Suprapubic skin (tissue), 4 donors: ENCODE measurements around the gene C19orf81. TPM values are rescaled to one million over a fixed set of nuclear protein-coding genes. Genes with fewer than 3 reads are reported as not detected.

Source experiments
- DNase-seq, 2 donors: peaks; one replicate each; pipeline ENCODE4 v3.0.0-alpha.2; 2019; ENCODE audit warnings: low spot score in 2 of 2
- H3K27ac ChIP-seq: fragments of 200-600 bp; sonication (generic); one replicate; pipeline ENCODE4 v1.5.1; 2019
- H3K27me3 ChIP-seq: fragments of 200-600 bp; sonication (generic); one replicate; pipeline ENCODE4 v1.5.1; 2019
- H3K36me3 ChIP-seq: fragments of 200-600 bp; sonication (generic); one replicate; pipeline ENCODE4 v1.5.1; 2019
- H3K4me1 ChIP-seq: fragments of 200-600 bp; sonication (generic); one replicate; pipeline ENCODE4 v1.5.1; 2019
- H3K4me3 ChIP-seq: fragments of 200-600 bp; sonication (generic); one replicate; pipeline ENCODE4 v1.5.1; 2019; ENCODE audit warnings: mild to moderate bottlenecking
- H3K9me3 ChIP-seq: fragments of 200-600 bp; sonication (generic); one replicate; pipeline ENCODE4 v1.5.1; 2019
- CTCF ChIP-seq, 2 donors: fragments of 200-600 bp in 1 of 2; fragments of 450-650 bp in 1 of 2; sonication (generic) in 1 of 2; IDR thresholded peaks; one replicate each; pipeline ENCODE4 v1.5.1; 2016 to 2019; ENCODE audit warnings: antibody characterized with exemption in 2 of 2, mild to moderate bottlenecking in 1 of 2, moderate library complexity in 1 of 2
- EP300 ChIP-seq: sonication (generic); formaldehyde crosslinking; IDR thresholded peaks from one replicate; pipeline ENCODE4 v1.6.1; 2017; ENCODE audit warnings: antibody characterized with exemption
- POLR2A ChIP-seq, 2 donors: fragments of 450-650 bp; IDR thresholded peaks; one replicate each; pipeline ENCODE4 v1.6.1; 2017; ENCODE audit warnings: antibody characterized with exemption in 2 of 2, mild to moderate bottlenecking in 2 of 2, moderate library complexity in 2 of 2
- POLR2AphosphoS5 ChIP-seq, 3 donors: sonication (generic); formaldehyde crosslinking; IDR thresholded peaks; one replicate each; pipeline ENCODE4 v1.6.1; 2017; ENCODE audit warnings: antibody characterized with exemption in 3 of 3
- WGBS: methylation state at CpG from one replicate; pipeline ENCODE4 v1.1.5; 2018; 5-methylcytosine and 5-hydroxymethylcytosine counted together
- total RNA-seq, 4 donors: library from RNA; depleted of rRNA; stranded (reverse); fragments of >200 nt; gene quantifications; one replicate each; pipeline ENCODE4 v1.1.0, GENCODE V29; 2016

C19orf81 gene
- total RNA-seq, 4 donors from 2014 or later: 19.8 TPM; not detected in 3

- no peak for DNase-seq
- Histone ChIP-seq H3K4me1 (no peaks in the 10 kb centered on the region), H3K27ac (no peak overlapping the region), H3K36me3 (no peaks in the 10 kb centered on the region), H3K9me3 (no peaks in the 10 kb centered on the region), H3K4me3 (no peak overlapping the region), H3K27me3 (peaks cover 8% of the 10 kb centered on the region)
- TF ChIP-seq POLR2A (IDR thresholded peaks at IDR 0.05) (no peak), POLR2AphosphoS5 (IDR thresholded peaks at IDR 0.05) (no peak), EP300 (no peak), CTCF (IDR thresholded peaks at IDR 0.05) (no peak)
- WGBS: 82% methylated on average over 4 of the region's 4 CpGs
Observed at GRCh38 chr19:50626011-50626410, 23.2 kb upstream of the C19orf81 start.

GRCh38 chr19:50626795-50627194, 22.4 kb upstream of the C19orf81 start:
- no peak overlapping the region for H3K27ac ChIP-seq
- no peaks in the 10 kb centered on the region for H3K9me3 ChIP-seq
- no peaks in the 10 kb centered on the region for H3K36me3 ChIP-seq
- 68% methylated on average over 4 of the region's 4 CpGs for WGBS
- TF ChIP-seq POLR2AphosphoS5 (IDR thresholded peaks at IDR 0.05) (no peak), POLR2A (IDR thresholded peaks at IDR 0.05) (no peak), EP300 (no peak), CTCF (IDR thresholded peaks at IDR 0.05) (no peak)
- peaks cover 8% of the 10 kb centered on the region for H3K27me3 ChIP-seq
- H3K4me1 ChIP-seq: no peaks in the 10 kb centered on the region
- H3K4me3 ChIP-seq: no peak overlapping the region
- no peak for DNase-seq

GRCh38 chr19:50628146-50628545, 21.1 kb upstream of the C19orf81 start:
- no peak for DNase-seq
- Histone ChIP-seq H3K27ac (no peak overlapping the region), H3K36me3 (no peaks in the 10 kb centered on the region), H3K27me3 (peaks cover 9% of the 10 kb centered on the region), H3K4me3 (no peak overlapping the region), H3K4me1 (no peaks in the 10 kb centered on the region), H3K9me3 (no peaks in the 10 kb centered on the region)
- 91% methylated on average over 5 of the region's 5 CpGs for WGBS
- no peak for TF ChIP-seq EP300
- TF ChIP-seq POLR2A (IDR thresholded peaks at IDR 0.05): no peak
- TF ChIP-seq CTCF (IDR thresholded peaks at IDR 0.05): no peak
- no peak for TF ChIP-seq POLR2AphosphoS5 (IDR thresholded peaks at IDR 0.05)

GRCh38 chr19:50628551-50628950, 20.7 kb upstream of the C19orf81 start:
- Histone ChIP-seq H3K9me3 (no peaks in the 10 kb centered on the region), H3K4me3 (no peak overlapping the region), H3K27me3 (peaks cover 12% of the 10 kb centered on the region), H3K36me3 (no peaks in the 10 kb centered on the region), H3K4me1 (no peaks in the 10 kb centered on the region), H3K27ac (no peak overlapping the region)
- DNase-seq: no peak
- TF ChIP-seq POLR2A (IDR thresholded peaks at IDR 0.05) (no peak), POLR2AphosphoS5 (IDR thresholded peaks at IDR 0.05) (no peak), CTCF (IDR thresholded peaks at IDR 0.05) (no peak)
- WGBS: 90% methylated on average over 7 of the region's 7 CpGs

- DNase-seq: no peak
- WGBS: 77% methylated on average over 16 of the region's 20 CpGs
- no peaks in the 10 kb centered on the region for H3K9me3 ChIP-seq
Observed at GRCh38 chr19:50629194-50629593, 20.1 kb upstream of the C19orf81 start.

More at GRCh38 chr19:50629194-50629593, 20.1 kb upstream of the C19orf81 start:
- H3K4me3 ChIP-seq: no peak overlapping the region
- H3K27me3 ChIP-seq: peaks cover 16% of the 10 kb centered on the region
- H3K27ac ChIP-seq: no peak overlapping the region
- TF ChIP-seq CTCF (IDR thresholded peaks at IDR 0.05): no peak
- TF ChIP-seq EP300: no peak
- TF ChIP-seq POLR2A (IDR thresholded peaks at IDR 0.05): no peak
- TF ChIP-seq POLR2AphosphoS5 (IDR thresholded peaks at IDR 0.05): no peak
- H3K36me3 ChIP-seq: no peaks in the 10 kb centered on the region
- H3K4me1 ChIP-seq: no peaks in the 10 kb centered on the region
